Esophagus squamous epithelium (tissue), 4 donors: ENCODE measurements around the gene CDC25C.

Experiments used
- POLR2A ChIP-seq, 4 donors: fragments of 450-650 bp; IDR thresholded peaks; one replicate each; pipeline ENCODE4 v1.6.1; 2017; ENCODE audit warnings: antibody characterized with exemption in 4 of 4, mild to moderate bottlenecking in 4 of 4, moderate library complexity in 3 of 4
- TF ChIP-seq, protein P1 (sequence below), 6 experiments: fragments of 450-650 bp in 4 of 6; fragments of 200-600 bp in 2 of 6; sonication (generic) in 2 of 6; IDR thresholded peaks; one replicate each; pipeline ENCODE4 v1.5.1; 2016 to 2019; ENCODE audit warnings: antibody characterized with exemption in 6 of 6, mild to moderate bottlenecking in 4 of 6, moderate library complexity in 4 of 6

DNA sequence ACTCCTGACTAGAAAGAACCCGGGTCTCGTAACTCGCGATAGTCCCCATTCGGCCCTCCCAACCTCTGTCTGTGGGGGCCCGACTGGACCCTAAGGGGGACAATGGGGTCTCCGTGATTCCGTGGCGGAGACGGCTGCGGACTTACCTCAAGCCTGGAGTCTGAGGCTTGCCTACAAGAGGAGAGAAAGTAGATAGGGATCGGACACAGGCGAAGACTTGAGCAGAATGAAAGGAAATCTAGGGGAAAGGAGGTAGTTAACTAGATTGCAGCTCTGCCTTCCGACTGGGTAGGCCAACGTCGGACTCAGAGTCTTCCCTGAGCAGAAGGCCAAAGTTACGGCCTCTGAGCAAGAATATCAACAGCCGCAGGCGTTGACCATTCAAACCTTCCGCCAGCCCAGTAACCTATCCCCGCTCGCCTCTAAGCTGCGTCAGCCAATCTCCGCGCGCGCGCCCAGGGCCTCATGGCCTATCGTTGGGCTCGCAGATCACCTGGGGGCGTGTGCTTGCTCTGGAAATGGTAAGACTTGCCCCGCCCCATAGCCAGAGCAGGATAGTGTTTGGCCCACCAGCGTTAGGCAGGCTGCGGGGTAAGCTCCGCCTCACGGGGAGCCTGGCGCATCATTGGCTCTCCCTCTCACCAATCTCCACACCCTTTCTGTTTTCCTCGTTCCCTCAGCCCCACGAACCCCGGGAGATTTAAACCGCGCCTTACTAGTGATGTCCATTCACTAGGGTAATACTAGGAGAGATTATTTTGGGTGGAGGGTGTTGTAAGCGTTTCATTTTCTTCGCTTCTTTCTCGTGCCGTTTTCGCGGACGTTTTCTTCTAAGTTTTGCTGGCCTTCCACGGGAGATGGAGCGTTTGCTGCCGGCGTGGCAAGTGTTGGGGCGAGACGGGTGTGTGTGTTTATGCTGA lies at the start of gene CDC25C:
- TF ChIP-seq, protein P1, sequence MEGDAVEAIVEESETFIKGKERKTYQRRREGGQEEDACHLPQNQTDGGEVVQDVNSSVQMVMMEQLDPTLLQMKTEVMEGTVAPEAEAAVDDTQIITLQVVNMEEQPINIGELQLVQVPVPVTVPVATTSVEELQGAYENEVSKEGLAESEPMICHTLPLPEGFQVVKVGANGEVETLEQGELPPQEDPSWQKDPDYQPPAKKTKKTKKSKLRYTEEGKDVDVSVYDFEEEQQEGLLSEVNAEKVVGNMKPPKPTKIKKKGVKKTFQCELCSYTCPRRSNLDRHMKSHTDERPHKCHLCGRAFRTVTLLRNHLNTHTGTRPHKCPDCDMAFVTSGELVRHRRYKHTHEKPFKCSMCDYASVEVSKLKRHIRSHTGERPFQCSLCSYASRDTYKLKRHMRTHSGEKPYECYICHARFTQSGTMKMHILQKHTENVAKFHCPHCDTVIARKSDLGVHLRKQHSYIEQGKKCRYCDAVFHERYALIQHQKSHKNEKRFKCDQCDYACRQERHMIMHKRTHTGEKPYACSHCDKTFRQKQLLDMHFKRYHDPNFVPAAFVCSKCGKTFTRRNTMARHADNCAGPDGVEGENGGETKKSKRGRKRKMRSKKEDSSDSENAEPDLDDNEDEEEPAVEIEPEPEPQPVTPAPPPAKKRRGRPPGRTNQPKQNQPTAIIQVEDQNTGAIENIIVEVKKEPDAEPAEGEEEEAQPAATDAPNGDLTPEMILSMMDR (IDR thresholded peaks at IDR 0.05): no peak
- no peak for TF ChIP-seq POLR2A (IDR thresholded peaks at IDR 0.05)
